K562 (cell line): ENCODE data around the gene RBPJ. TPM values are rescaled to one million over a fixed set of nuclear protein-coding genes. Genes with fewer than 3 reads are reported as not detected.
A peak's percentile ranks its signal among the peaks of the same experiment; 100 is the strongest.

ENCODE experiments used
- ATAC-seq: fragments of 200-7000 bp; cut with Tn5 transposase; 3 replicates; pipeline ENCODE4 v1.9.1; 2020; ENCODE audit warnings: moderate library complexity
- BruUV-seq: library from RNA; stranded (reverse); fragments of 400-500 nt; replicated peaks from 2 replicates; lab custom pipeline; 2021; lab: Mats Ljungman, UMichigan
- CTCF ChIA-PET: fragments of 300-600 bp; formaldehyde crosslinking; extraction: SDS; loops from one replicate; lab custom pipeline; 2021; ENCODE audit warnings: low intra/inter-chr PET ratio; lab: Yijun Ruan, JAX
- POLR2A ChIA-PET: fragments of 300-600, 350-650 bp; sonication (Branson Sonifier 250); formaldehyde crosslinking; extraction: SDS; loops from one replicate; lab custom pipeline; 2021; ENCODE audit warnings: antibody characterized with exemption, inconsistent platforms; lab: Yijun Ruan, JAX
- DNase-seq, 4 experiments: peaks; one replicate each; pipeline versions ENCODE4 v3.0.0 to v3.0.0-alpha.2; 2011 to 2018; ENCODE audit warnings: low spot score in 3 of 4, mixed read lengths in 3 of 4; ENCODE audit errors: extremely low read depth in 1 of 4
- FAIRE-seq: peaks from 2 replicates; lab custom pipeline; 2011; peaks lifted over from hg19 to GRCh38; lab: Jason Lieb, UNC
- H2AFZ ChIP-seq: 2 replicates; pipeline ENCODE4 v1.6.0; 2011; ENCODE audit warnings: low read depth, low read length, control low read depth, inconsistent platforms
- H3K27ac ChIP-seq: fragments of 200-600 bp; 3 replicates; pipeline ENCODE4 v1.8.0; 2011; ENCODE audit warnings: low read depth, mild to moderate bottlenecking, control low read depth, inconsistent platforms, low read length, moderate library complexity, mixed read lengths; ENCODE audit errors: extremely low read depth
- H3K27me3 ChIP-seq, 2 experiments: fragments of 300-600 bp in 1 of 2; 2 replicates in 1 of 2; 3 replicates in 1 of 2; pipeline versions ENCODE4 v1.6.0 to v1.8.0; 2011; ENCODE audit warnings: inconsistent platforms in 2 of 2, low read length in 2 of 2, mild to moderate bottlenecking in 1 of 2, mixed read lengths in 1 of 2, moderate library complexity in 1 of 2; ENCODE audit not compliant: control insufficient read depth in 2 of 2, insufficient read depth in 2 of 2
- H3K36me3 ChIP-seq: fragments of 300-600 bp; 3 replicates; pipeline ENCODE4 v1.8.0; 2011; ENCODE audit warnings: mild to moderate bottlenecking, low read length, inconsistent platforms; ENCODE audit not compliant: control insufficient read depth, insufficient read depth
- H3K4me1 ChIP-seq, 2 experiments: fragments of 200-600 bp in 1 of 2; replicated peaks in 1 of 2; 2 replicates in 1 of 2; 3 replicates in 1 of 2; pipeline versions ENCODE4 v1.5.1 to v1.8.0; 2011; ENCODE audit warnings: inconsistent platforms in 2 of 2, low read length in 2 of 2, mild to moderate bottlenecking in 1 of 2, mixed read lengths in 1 of 2, moderate library complexity in 1 of 2; ENCODE audit not compliant: control insufficient read depth in 2 of 2, insufficient read depth in 2 of 2
- H3K4me2 ChIP-seq: 2 replicates; pipeline ENCODE4 v1.6.1; 2011; ENCODE audit warnings: low read length, control low read depth, inconsistent platforms, mixed read lengths; ENCODE audit not compliant: insufficient read depth
- H3K4me3 ChIP-seq: fragments of 200-600 bp; sonication (generic), shearing (Covaris generic); 2 replicates; pipeline ENCODE4 v1.5.1; 2016; ENCODE audit warnings: control low read depth, inconsistent platforms
- H3K79me2 ChIP-seq: fragments of 200-600 bp; 3 replicates; pipeline ENCODE4 v1.8.0; 2011; ENCODE audit warnings: low read length, inconsistent platforms; ENCODE audit not compliant: control insufficient read depth, insufficient read depth
- H3K9ac ChIP-seq, 2 experiments: 2 replicates each; pipeline versions ENCODE4 v1.6.0 to v1.6.1; 2011; ENCODE audit warnings: low read depth in 2 of 2, low read length in 2 of 2, control low read depth in 1 of 2, inconsistent platforms in 1 of 2, mild to moderate bottlenecking in 1 of 2, mixed read lengths in 1 of 2; ENCODE audit not compliant: insufficient read depth in 1 of 2
- H3K9me1 ChIP-seq: one replicate; pipeline ENCODE4 v1.6.0; 2011; ENCODE audit warnings: inconsistent platforms, mild to moderate bottlenecking, low read length, moderate library complexity; ENCODE audit not compliant: control insufficient read depth, insufficient read depth
- H3K9me3 ChIP-seq: replicated peaks from 2 replicates; pipeline ENCODE4 v1.5.1; 2011; ENCODE audit warnings: low read depth, low read length, inconsistent platforms; ENCODE audit not compliant: control insufficient read depth, insufficient read depth
- H4K20me1 ChIP-seq: replicated peaks from 2 replicates; pipeline ENCODE4 v1.6.1; 2011; ENCODE audit warnings: low read length, inconsistent platforms, mixed read lengths; ENCODE audit not compliant: control insufficient read depth, insufficient read depth
- BRD4 ChIP-seq: fragments of 200-600 bp; sonication (generic); IDR thresholded peaks from 2 replicates; pipeline ENCODE4 v1.6.1; 2017; ENCODE audit warnings: inconsistent platforms
- CBFA2T3 ChIP-seq: fragments of 450-650 bp; IDR thresholded peaks from 2 replicates; pipeline ENCODE4 v1.6.1; 2017
- ELF2 ChIP-seq: fragments of 250-450 bp; sonication (Bioruptor Pico); IDR thresholded peaks from 2 replicates; pipeline ENCODE4 v1.5.0; 2021; ENCODE audit warnings: mild to moderate bottlenecking
- HMBOX1 ChIP-seq: sonication (generic); IDR thresholded peaks from 2 replicates; pipeline ENCODE4 v1.6.1; 2016
- MEIS2 ChIP-seq: fragments of 450-650 bp; IDR thresholded peaks from 2 replicates; pipeline ENCODE4 v1.6.1; 2014; ENCODE audit warnings: mild to moderate bottlenecking; ENCODE audit not compliant: partially characterized antibody
- PBX2 ChIP-seq, 2 experiments: IDR thresholded peaks in 1 of 2; conservative IDR thresholded peaks in 1 of 2; 2 replicates each; pipeline ENCODE4 v1.6.1; 2016; ENCODE audit warnings: low read depth in 2 of 2, mild to moderate bottlenecking in 1 of 2, missing compliant biosample characterization in 1 of 2, missing genetic modification characterization in 1 of 2, moderate library complexity in 1 of 2
- PRDM10 ChIP-seq: fragments of 450-650 bp; IDR thresholded peaks from 2 replicates; pipeline ENCODE4 v1.6.1; 2018; ENCODE audit not compliant: partially characterized antibody
- WGBS: fragments of 100-300 bp; shearing (Covaris generic); methylation state at CpG from one replicate; pipeline ENCODE4 v1.1.6; 2016; ENCODE audit warnings: low coverage, mixed read lengths; ENCODE audit not compliant: insufficient coverage; ENCODE audit errors: missing lambda C conversion rate; 5-methylcytosine and 5-hydroxymethylcytosine counted together
- in situ Hi-C: fragments of 300-500 bp; cut with MboI; formaldehyde crosslinking; loops from 4 replicates; pipeline ENCODE4 v1.15.0; 2018; ENCODE audit warnings: inconsistent platforms, mixed read lengths
- intact Hi-C: fragments of 100-400 bp; cut with micrococcal nuclease; formaldehyde crosslinking; loops from 2 replicates; pipeline ENCODE4 v1.14.2; 2022
- polyA plus RNA-seq, 8 experiments: library from polyadenylated mRNA; depleted of rRNA in 4 of 8; stranded (reverse) in 5 of 8; unstranded in 3 of 8; fragments of >200 nt; fragmentation: Nextera tagmentation in 2 of 8; fragmentation: Illumina TruSeq in 1 of 8; extraction: Ambion mirVana in 2 of 8; extraction: Trizol in 1 of 8; gene quantifications; 2 replicates each; pipeline versions ENCODE4 v1.2.1 to v1.2.3, GENCODE V29; 2011 to 2014; ENCODE audit warnings: inconsistent platforms in 1 of 8, missing spikeins in 1 of 8
- total RNA-seq, 7 experiments: library from RNA; depleted of rRNA in 6 of 7; stranded (reverse); fragments of >200 nt in 6 of 7; fragmentation: Illumina TruSeq in 2 of 7; extraction: Trizol in 2 of 7; gene quantifications; 2 replicates each; pipeline versions ENCODE4 v1.2.1 to v1.2.3, GENCODE V29; 2011 to 2021; ENCODE audit warnings: low replicate concordance in 1 of 7
- TF ChIP-seq, protein P1 (sequence below): fragments of 450-650 bp; IDR thresholded peaks from 2 replicates; pipeline ENCODE4 v1.6.1; 2016

Gene RBPJ
- total and polyA plus RNA-seq, 9 of the 15 experiments (the other 6 are each of a cell fraction or from before 2014, with no cell fraction given): 17.2 to 49.4 (median 33.8) TPM

- no peaks in the 10 kb centered on the region for H3K27me3 ChIP-seq
- peak; percentile 13 to 28 (median 20) for DNase-seq
- FAIRE-seq: peak; percentile 26
- CTCF ChIA-PET: interaction anchor here (0.5 kb wide), 1 partner anchor 429 kb away, joined by 3 read pairs; the partner anchor contains the start of gene SMIM20
- no peaks in the 10 kb centered on the region for H3K9me1 ChIP-seq
- H4K20me1 ChIP-seq: peaks cover 35% of the 10 kb centered on the region; the same call in 1 of the 2 replicates
- peaks cover 56% of the 10 kb centered on the region for H3K79me2 ChIP-seq
- H3K4me3 ChIP-seq: no peak overlapping the region
- no peaks in the 10 kb centered on the region for H3K9me3 ChIP-seq
- in situ Hi-C loops: no loop called here
- BruUV-seq: no TSS peak
- no peak overlapping the region for H3K9ac ChIP-seq
- TF ChIP-seq PBX2 (CRISPR knock-in tag; IDR thresholded peaks at IDR 0.05; ENCODE audit: low read depth) (no peak), PBX2 (tag; conservative IDR thresholded peaks at IDR 0.05; ENCODE audit: low read depth) (peak; percentile 78), MEIS2 (peak; percentile 86), CBFA2T3 (peak; percentile 47; the same call in 1 of the 2 replicates), PRDM10 (peak; percentile 66), BRD4 (no peak), ELF2 (no peak), HMBOX1 (peak; percentile 100)
- TF ChIP-seq, protein P1, sequence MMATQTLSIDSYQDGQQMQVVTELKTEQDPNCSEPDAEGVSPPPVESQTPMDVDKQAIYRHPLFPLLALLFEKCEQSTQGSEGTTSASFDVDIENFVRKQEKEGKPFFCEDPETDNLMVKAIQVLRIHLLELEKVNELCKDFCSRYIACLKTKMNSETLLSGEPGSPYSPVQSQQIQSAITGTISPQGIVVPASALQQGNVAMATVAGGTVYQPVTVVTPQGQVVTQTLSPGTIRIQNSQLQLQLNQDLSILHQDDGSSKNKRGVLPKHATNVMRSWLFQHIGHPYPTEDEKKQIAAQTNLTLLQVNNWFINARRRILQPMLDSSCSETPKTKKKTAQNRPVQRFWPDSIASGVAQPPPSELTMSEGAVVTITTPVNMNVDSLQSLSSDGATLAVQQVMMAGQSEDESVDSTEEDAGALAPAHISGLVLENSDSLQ: peak; percentile 70
- TF ChIP-seq, all 486 proteins: peak for 6
- Histone ChIP-seq H3K36me3 (no peaks in the 10 kb centered on the region), H2AFZ (no peak overlapping the region), H3K4me1 (peaks cover 0 to 14% of the 10 kb centered on the region in 2 experiments; a peak in 3 of 5 replicates), H3K27ac (no peak overlapping the region), H3K4me2 (no peak overlapping the region)
- POLR2A ChIA-PET: interaction anchor here (0.9 kb wide), 1 partner anchor 48 kb away, joined by 4 read pairs; no protein-coding TSS in a partner anchor
- peak; percentile 52; the same call in 2 of the 3 replicates for ATAC-seq
- WGBS: 13% methylated on average over 3 of the region's 3 CpGs
- intact Hi-C loops: no loop called here
These were observed 21.7 kb downstream of the RBPJ start for GRCh38 chr4:26342328-26343037.
